SK-N-SH treated with all-trans-retinoic acid at 6 μM for 48 hours (cell line): ENCODE results near the gene ARMH1.

Source experiments
- ATAC-seq: fragments of 200-7000 bp; cut with Tn5 transposase; 3 replicates; pipeline ENCODE4 v1.9.1; 2020; ENCODE audit warnings: mild to moderate bottlenecking, moderate library complexity
- ARNTL ChIP-seq: fragments of 450-650 bp; formaldehyde crosslinking; IDR thresholded peaks from 2 replicates; pipeline ENCODE4 v1.5.0; 2020; ENCODE audit warnings: low read depth, mild to moderate bottlenecking, moderate library complexity, borderline replicate concordance
- BACH2 ChIP-seq: fragments of 250-450 bp; sonication (Bioruptor Pico); IDR thresholded peaks from 2 replicates; pipeline ENCODE4 v1.9.0; 2021; ENCODE audit warnings: mild to moderate bottlenecking, borderline replicate concordance
- ISL1 ChIP-seq: fragments of 250-450 bp; sonication (Bioruptor Pico); IDR thresholded peaks from 2 replicates; pipeline ENCODE4 v2.1.2; 2022; ENCODE audit warnings: mild to moderate bottlenecking, moderate library complexity
- OSR1 ChIP-seq: fragments of 250-450 bp; sonication (Bioruptor Pico); IDR thresholded peaks from 2 replicates; pipeline ENCODE4 v1.8.0; 2022; ENCODE audit warnings: moderate library complexity, mild to moderate bottlenecking, inconsistent platforms
- SNAI2 ChIP-seq: fragments of 250-450 bp; sonication (Bioruptor Pico); IDR thresholded peaks from 2 replicates; pipeline ENCODE4 v1.5.0; 2020; ENCODE audit warnings: mild to moderate bottlenecking, moderate library complexity
- TCF4 ChIP-seq: fragments of 250-450 bp; sonication (Bioruptor Pico); IDR thresholded peaks from 2 replicates; pipeline ENCODE4 v1.8.0; 2021; ENCODE audit warnings: mild to moderate bottlenecking, moderate library complexity, borderline replicate concordance
- TOX ChIP-seq: fragments of 250-450 bp; sonication (Bioruptor Pico); IDR thresholded peaks from 2 replicates; pipeline ENCODE4 v1.8.0; 2021; ENCODE audit warnings: mild to moderate bottlenecking, moderate library complexity, borderline replicate concordance
- ZC3H10 ChIP-seq: fragments of 250-450 bp; sonication (Bioruptor Pico); IDR thresholded peaks from 2 replicates; pipeline ENCODE4 v1.5.1; 2021; ENCODE audit warnings: mild to moderate bottlenecking, moderate library complexity
- ZFP3 ChIP-seq: fragments of 250-450 bp; sonication (Bioruptor Pico); IDR thresholded peaks from 2 replicates; pipeline ENCODE4 v1.5.0; 2020; ENCODE audit warnings: mild to moderate bottlenecking, moderate library complexity
- ZNF70 ChIP-seq: fragments of 450-650 bp; formaldehyde crosslinking; IDR thresholded peaks from 2 replicates; pipeline ENCODE4 v1.5.0; 2020; ENCODE audit warnings: mild to moderate bottlenecking, moderate library complexity
- ZNF8 ChIP-seq: fragments of 450-650 bp; formaldehyde crosslinking; IDR thresholded peaks from 2 replicates; pipeline ENCODE4 v1.5.0; 2020; ENCODE audit warnings: mild to moderate bottlenecking, moderate library complexity
- TF ChIP-seq, protein P1 (sequence below): fragments of 250-450 bp; sonication (Bioruptor Pico); IDR thresholded peaks from 2 replicates; pipeline ENCODE4 v1.5.1; 2021; ENCODE audit warnings: mild to moderate bottlenecking, moderate library complexity
- TF ChIP-seq, protein P2 (sequence below): fragments of 250-450 bp; sonication (Bioruptor Pico); IDR thresholded peaks from 2 replicates; pipeline ENCODE4 v1.5.1; 2020; ENCODE audit warnings: low read depth, mild to moderate bottlenecking, moderate library complexity
- TF ChIP-seq, protein P3 (sequence below): fragments of 250-450 bp; sonication (Bioruptor Pico); IDR thresholded peaks from 2 replicates; pipeline ENCODE4 v1.8.0; 2021; ENCODE audit warnings: low read depth, mild to moderate bottlenecking, moderate library complexity, borderline replicate concordance
- TF ChIP-seq, protein P4 (sequence below): fragments of 250-450 bp; sonication (Bioruptor Pico); IDR thresholded peaks from 2 replicates; pipeline ENCODE4 v1.5.0; 2020; ENCODE audit warnings: mild to moderate bottlenecking, moderate library complexity

Gene ARMH1

DNA sequence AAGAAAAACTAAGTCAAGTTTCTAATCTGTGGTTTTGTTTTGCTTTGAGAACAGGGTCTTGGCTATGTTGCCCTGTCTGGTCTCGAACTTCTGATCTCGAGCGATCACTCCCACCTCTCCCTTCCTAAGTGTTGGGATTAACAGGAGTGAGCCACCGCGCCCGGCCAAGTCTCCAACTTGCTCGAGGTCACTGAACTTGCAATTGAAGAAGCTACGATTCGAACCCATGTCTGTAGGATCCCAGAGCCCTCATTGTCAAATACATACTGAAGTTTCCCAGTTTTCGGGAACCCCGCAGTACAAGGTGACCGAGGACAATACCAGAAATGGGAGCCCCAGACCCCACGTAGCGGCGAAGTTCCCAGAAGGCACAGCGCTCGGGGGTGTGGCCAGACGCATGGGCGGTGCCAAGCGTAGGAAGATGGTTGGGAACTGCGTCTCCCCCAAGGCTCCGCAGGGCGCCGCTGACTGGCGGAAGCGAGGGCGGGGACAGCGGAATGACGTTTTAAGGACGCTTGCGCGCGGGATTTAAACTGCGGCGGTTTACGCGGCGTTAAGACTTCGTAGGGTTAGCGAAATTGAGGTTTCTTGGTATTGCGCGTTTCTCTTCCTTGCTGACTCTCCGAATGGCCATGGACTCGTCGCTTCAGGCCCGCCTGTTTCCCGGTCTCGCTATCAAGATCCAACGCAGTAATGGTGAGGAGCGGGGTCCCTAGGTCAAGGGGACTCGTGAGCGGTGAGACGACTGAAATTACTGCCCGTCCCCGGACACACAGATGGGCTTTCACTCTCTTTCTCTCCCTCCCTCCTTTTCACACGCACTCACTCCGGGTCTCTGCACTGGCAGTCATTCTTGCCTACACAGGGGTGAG, 65.0 kb downstream of the ARMH1 start, which contains the start of gene KIF2C:
Gene KIF2C (plus strand): TSS at position 531 of the 872 bp plus-strand sequence. CDS start 96 bp downstream, at position 627.
- peak; percentile 99 for ATAC-seq
- TF ChIP-seq, protein P1, sequence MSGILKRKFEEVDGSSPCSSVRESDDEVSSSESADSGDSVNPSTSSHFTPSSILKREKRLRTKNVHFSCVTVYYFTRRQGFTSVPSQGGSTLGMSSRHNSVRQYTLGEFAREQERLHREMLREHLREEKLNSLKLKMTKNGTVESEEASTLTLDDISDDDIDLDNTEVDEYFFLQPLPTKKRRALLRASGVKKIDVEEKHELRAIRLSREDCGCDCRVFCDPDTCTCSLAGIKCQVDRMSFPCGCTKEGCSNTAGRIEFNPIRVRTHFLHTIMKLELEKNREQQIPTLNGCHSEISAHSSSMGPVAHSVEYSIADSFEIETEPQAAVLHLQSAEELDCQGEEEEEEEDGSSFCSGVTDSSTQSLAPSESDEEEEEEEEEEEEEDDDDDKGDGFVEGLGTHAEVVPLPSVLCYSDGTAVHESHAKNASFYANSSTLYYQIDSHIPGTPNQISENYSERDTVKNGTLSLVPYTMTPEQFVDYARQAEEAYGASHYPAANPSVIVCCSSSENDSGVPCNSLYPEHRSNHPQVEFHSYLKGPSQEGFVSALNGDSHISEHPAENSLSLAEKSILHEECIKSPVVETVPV (CRISPR knock-in tag): no peak
- no peak for TF ChIP-seq OSR1 (CRISPR knock-in tag)
- TF ChIP-seq ARNTL (CRISPR knock-in tag): no peak
- TF ChIP-seq ZNF70 (CRISPR knock-in tag): no peak
- TF ChIP-seq SNAI2: peak; percentile 41; the same call in 1 of the 2 replicates
- no peak for TF ChIP-seq ISL1 (CRISPR knock-in tag)
- TF ChIP-seq, protein P2, sequence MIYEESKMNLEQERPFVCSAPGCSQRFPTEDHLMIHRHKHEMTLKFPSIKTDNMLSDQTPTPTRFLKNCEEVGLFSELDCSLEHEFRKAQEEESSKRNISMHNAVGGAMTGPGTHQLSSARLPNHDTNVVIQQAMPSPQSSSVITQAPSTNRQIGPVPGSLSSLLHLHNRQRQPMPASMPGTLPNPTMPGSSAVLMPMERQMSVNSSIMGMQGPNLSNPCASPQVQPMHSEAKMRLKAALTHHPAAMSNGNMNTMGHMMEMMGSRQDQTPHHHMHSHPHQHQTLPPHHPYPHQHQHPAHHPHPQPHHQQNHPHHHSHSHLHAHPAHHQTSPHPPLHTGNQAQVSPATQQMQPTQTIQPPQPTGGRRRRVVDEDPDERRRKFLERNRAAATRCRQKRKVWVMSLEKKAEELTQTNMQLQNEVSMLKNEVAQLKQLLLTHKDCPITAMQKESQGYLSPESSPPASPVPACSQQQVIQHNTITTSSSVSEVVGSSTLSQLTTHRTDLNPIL (CRISPR knock-in tag): no peak

DNA sequence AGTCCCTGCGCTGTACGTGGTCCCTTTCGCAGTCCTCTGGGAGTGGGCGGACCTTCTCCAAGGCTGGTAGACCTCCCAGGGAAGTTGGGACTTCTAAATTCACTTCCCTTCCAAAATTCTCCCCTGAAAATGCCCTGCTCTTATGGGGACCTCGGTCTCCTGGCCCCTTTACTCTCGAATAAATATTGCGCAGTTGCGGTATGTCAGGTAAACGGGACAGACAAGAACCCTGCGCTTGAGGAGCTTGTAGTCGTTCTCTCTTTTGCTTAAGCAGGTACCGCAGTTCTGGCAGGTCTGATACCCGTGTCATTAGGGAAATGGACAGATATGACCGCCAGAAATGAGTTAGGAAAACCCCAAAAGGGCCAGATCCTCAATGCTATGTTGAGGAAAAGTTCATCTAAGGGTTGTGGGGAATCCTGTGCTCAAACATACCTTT, 65.7 kb downstream of the ARMH1 start:
- ATAC-seq: peak; percentile 61

DNA sequence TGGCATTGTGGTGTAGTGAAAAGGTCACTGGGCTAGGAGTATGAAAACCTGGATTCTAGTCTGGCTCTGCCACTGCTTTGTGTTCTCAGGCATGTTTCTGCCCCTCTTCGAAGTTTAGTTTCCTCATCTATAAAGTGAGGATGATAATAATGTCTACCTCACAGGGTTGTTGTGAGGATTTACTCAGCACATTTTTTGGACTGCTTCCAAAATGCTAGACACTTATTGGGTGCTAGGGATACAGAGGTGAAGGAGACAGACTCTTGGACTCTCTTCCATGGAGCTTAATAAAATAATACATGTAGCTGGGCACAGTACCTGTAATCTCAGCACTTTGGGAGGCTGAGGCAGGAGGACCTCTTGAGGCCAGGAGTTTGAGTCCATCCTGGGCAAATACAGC, 68.7 kb downstream of the ARMH1 start:
- TF ChIP-seq, protein P1 (CRISPR knock-in tag): no peak
- TF ChIP-seq TOX (CRISPR knock-in tag) (no peak), ZC3H10 (CRISPR knock-in tag) (no peak), ISL1 (CRISPR knock-in tag) (no peak), ZNF8 (CRISPR knock-in tag) (no peak), OSR1 (CRISPR knock-in tag) (no peak), ZFP3 (CRISPR knock-in tag) (no peak), TCF4 (no peak)
- TF ChIP-seq, protein P3, sequence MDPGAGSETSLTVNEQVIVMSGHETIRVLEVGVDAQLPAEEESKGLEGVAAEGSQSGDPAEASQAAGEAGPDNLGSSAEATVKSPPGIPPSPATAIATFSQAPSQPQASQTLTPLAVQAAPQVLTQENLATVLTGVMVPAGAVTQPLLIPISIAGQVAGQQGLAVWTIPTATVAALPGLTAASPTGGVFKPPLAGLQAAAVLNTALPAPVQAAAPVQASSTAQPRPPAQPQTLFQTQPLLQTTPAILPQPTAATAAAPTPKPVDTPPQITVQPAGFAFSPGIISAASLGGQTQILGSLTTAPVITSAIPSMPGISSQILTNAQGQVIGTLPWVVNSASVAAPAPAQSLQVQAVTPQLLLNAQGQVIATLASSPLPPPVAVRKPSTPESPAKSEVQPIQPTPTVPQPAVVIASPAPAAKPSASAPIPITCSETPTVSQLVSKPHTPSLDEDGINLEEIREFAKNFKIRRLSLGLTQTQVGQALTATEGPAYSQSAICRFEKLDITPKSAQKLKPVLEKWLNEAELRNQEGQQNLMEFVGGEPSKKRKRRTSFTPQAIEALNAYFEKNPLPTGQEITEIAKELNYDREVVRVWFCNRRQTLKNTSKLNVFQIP (CRISPR knock-in tag): no peak
- TF ChIP-seq, protein P4, sequence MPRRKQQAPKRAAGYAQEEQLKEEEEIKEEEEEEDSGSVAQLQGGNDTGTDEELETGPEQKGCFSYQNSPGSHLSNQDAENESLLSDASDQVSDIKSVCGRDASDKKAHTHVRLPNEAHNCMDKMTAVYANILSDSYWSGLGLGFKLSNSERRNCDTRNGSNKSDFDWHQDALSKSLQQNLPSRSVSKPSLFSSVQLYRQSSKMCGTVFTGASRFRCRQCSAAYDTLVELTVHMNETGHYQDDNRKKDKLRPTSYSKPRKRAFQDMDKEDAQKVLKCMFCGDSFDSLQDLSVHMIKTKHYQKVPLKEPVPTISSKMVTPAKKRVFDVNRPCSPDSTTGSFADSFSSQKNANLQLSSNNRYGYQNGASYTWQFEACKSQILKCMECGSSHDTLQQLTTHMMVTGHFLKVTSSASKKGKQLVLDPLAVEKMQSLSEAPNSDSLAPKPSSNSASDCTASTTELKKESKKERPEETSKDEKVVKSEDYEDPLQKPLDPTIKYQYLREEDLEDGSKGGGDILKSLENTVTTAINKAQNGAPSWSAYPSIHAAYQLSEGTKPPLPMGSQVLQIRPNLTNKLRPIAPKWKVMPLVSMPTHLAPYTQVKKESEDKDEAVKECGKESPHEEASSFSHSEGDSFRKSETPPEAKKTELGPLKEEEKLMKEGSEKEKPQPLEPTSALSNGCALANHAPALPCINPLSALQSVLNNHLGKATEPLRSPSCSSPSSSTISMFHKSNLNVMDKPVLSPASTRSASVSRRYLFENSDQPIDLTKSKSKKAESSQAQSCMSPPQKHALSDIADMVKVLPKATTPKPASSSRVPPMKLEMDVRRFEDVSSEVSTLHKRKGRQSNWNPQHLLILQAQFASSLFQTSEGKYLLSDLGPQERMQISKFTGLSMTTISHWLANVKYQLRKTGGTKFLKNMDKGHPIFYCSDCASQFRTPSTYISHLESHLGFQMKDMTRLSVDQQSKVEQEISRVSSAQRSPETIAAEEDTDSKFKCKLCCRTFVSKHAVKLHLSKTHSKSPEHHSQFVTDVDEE (CRISPR knock-in tag): no peak
- TF ChIP-seq, all 23 proteins: peak for 0
- ATAC-seq: no peak

More for the DNA sequence above, 65.7 kb downstream of the ARMH1 start:
- TF ChIP-seq ARNTL (CRISPR knock-in tag): no peak
- TF ChIP-seq, protein P1 (CRISPR knock-in tag): no peak
- TF ChIP-seq, protein P3 (CRISPR knock-in tag): no peak
- no peak for TF ChIP-seq TCF4
- TF ChIP-seq SNAI2: no peak
- TF ChIP-seq BACH2 (CRISPR knock-in tag): no peak
